Measurements from ENCODE around the gene CCDC146.

The CCDC146 gene

GRCh38 chr7:77281780-77282478 lies 159.5 kb downstream of the CCDC146 start:
- in situ Hi-C loops (cut with MboI; ENCODE audit: low sequenced_read_pairs), result no loop called here

GRCh38 chr7:77282897-77283296 lies 160.5 kb downstream of the CCDC146 start:
- in situ Hi-C loops (cut with MboI; ENCODE audit: low sequenced_read_pairs), result no loop called here

- in situ Hi-C loops (cut with MboI; ENCODE audit: low sequenced_read_pairs), result no loop called here
Observed at GRCh38 chr7:77284005-77284404, 161.6 kb downstream of the CCDC146 start.

DNA sequence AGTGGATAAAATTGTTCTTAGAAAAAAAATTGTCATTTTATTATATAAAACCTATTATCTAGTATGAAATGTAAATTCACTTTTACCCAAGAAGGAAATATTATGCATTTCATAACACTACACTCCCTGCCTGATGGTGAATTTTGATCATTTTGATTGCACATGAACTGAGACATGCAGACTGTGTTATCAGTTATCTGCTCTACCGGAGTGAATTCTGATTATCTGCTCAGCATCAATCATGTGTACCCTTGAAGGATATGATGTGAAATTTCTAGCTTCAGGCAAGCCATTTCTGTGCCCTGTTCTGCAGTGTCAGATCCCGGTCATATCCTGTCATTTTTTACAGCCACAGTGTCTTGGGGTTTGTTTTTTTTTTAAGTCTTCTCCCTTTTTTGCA lies 162.2 kb downstream of the CCDC146 start:
- in situ Hi-C loops (cut with MboI; ENCODE audit: low sequenced_read_pairs), result no loop called here

DNA sequence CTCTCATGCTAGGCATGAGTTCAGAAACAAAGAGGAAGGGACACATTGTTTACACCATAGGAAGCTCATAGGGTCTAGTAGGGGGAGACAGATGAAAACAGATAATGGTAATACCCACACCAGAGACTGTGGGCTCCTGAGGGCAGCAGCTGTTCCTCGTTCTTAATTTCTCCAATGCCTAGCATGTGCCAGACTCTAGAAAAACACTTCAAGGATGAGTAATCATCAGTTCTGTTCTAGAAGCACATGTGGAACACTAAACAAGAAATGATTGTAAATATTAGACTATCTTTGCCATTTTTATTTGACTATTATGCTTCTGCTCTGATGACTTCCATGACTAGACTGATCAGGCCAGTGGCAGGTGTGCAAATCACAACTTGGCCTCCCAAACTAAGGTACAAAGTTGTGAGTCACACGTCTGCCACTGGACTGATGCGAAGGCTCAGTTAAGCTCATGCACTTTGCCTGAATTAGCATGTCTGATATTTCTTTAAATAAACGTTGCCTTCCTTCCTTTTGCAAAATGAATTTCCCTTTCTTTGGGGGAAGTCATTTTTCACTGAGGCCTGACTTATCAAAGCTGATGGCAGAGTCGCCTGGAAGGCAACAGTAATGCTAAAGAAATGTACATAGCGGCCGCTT lies 166.4 kb downstream of the CCDC146 start:
- in situ Hi-C loops (cut with MboI; ENCODE audit: low sequenced_read_pairs), result no loop called here

DNA sequence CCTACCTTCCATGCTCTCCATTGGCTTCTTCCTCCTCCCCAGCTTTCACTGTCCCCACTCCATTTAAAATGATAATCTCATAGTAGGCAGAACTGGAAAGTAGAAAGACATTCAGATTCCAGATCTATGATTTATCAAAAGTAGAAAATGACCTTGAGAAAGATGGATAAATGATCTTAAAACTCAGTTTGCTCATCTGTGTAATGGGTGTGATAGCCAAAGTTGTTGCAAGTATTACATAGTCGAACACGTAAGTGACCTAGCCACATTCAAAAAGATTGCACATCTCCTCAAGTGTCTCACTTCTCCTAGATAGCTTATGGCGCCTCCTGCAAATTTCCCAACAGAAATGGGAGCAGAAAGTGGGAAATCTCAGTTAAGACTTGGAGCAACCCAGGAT lies 167.0 kb downstream of the CCDC146 start:
- in situ Hi-C loops (cut with MboI; ENCODE audit: low sequenced_read_pairs), result no loop called here

DNA sequence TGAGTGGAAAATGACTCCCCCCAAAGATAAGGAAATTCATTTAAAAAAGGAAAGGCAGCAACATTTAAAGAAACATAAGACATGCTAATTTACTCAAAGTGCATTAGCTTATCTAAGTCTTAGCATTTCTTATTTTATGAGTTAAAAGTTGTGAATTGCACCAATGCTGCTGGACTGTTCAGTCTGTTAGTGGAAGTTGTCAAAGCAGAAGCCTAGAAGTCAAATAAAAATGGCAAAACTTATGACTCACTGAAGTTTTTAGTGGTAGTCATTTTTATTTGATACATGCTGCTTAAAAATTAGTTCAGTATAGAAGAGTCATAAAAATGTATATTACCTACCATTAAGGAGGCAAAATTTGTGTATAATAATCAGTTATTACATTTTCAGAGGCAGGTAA lies 168.0 kb downstream of the CCDC146 start:
- in situ Hi-C loops (cut with MboI; ENCODE audit: low sequenced_read_pairs), result no loop called here

DNA sequence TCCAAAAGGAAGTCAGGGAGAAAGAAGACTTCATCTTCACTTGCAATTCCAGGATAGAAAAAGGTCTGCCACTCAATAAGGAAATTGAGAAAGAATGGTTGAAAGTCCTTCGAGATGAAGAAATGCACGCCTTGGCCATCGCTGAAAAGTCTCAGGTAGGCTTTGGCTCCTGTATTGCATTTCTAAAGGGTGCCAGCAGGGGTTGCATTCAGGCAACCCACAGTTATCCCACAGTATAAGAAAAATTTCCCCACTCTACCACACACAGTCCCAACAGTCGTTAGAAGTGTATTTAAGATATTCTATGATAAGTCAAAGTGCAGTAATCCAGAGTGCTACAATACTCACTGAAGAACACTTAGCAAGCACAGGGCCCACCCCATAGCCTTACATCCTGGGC lies 170.6 kb downstream of the CCDC146 start:
- in situ Hi-C loops (cut with MboI; ENCODE audit: low sequenced_read_pairs), result no loop called here

DNA sequence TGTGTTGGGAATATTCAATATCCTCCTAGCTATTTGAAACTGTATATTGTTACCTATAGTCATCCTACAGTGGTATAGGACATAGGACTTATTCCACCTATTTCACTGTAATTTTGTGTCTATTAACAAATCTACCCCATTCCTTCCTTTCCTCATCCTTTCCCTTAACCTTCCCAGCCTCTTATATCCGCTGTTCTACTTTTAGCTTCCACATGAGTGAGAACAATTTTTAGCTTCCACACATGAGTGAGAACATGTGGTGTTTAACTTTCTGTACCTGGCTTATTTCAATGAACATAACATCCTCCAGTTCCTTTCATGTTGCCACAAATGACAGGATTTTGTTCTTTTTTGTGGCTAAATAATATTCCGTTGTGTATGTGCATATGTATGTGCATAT lies 173.1 kb downstream of the CCDC146 start:
- in situ Hi-C loops (cut with MboI; ENCODE audit: low sequenced_read_pairs), result no loop called here

DNA sequence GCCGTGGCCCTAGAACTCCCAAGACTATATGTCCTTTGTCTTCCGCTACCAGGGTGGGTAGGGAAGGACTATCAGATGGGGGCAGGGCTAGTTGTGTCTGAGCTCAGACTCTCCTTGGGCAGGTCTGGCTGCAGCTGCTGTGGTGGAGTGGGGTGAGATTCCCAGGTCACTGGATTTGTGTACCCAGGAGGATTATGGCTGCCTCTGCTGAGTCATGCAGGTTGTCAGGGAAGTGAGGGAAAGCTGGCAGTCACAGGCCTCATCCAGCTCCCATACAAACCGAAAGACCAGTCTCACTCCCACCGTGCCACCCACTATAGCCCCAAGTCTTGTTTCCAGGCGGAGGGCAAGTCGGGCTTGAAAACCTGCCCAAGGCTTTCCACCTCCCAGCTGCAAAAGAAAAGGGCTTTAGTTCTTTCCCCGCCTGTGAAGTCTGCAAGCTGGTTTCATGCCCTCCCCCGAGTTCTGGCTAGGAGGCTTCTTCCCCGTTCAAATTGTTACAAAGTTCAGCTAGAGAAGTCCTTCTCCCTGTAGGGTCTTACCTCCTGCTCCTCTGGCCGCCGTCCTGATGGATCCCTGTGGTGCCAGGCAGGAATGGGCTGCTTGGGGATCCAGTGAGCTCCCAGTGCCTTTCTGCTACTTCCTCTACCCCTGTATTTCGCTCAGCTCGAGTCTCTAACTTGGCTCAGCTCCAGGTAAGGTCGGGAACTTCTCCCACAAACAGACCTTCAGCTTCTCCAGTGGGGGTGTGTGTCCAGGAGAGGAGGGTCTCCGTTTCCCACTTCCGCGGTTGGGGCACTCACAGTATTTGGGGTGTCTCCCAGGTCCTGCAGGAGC lies 184.0 kb downstream of the CCDC146 start:
- in situ Hi-C loops (cut with MboI; ENCODE audit: low sequenced_read_pairs), result no loop called here

DNA sequence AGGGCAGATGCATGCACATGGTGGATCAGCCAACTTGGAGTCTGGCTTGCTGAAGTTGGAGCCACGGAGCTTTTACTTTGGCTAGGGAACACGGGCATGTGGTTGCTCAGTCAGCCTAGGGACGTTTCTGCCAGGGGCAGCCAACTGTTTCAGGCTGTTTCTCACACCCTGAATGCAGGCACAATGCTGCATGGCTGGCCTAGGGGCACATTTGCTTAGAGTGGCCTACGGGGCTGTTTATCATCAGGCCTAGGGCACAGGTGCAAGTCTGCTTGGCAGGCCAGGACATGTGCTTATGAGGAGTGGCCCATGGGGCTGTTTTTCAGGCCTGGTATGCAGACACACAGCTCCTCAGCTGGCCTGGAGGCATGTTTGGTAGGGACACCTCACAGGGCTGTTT lies 186.4 kb downstream of the CCDC146 start:
- in situ Hi-C loops (cut with MboI; ENCODE audit: low sequenced_read_pairs), result no loop called here

DNA sequence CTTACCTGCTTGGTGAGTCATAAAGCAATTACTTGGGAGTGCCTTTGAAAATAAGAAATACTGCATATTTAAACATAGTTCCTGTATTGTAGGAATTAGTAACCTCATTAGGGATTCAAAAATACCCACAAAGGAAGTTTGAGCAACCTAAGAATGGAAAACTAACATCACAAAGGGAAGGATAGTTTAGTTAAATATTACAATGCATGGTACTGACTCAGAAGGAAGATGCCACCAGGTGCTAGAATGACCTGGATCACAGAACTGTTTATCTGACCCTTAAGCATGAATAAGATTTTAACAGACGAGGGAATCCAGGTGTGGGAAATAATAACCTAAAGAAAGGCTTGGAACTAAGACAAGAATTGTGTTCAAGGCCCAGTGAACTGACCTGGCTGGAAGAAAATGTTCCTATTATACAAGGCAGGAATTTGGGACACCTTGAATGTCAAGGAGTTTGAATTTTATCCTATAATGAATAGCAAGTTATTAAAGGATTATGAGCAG lies 187.4 kb downstream of the CCDC146 start:
- in situ Hi-C loops (cut with MboI; ENCODE audit: low sequenced_read_pairs), result no loop called here

DNA sequence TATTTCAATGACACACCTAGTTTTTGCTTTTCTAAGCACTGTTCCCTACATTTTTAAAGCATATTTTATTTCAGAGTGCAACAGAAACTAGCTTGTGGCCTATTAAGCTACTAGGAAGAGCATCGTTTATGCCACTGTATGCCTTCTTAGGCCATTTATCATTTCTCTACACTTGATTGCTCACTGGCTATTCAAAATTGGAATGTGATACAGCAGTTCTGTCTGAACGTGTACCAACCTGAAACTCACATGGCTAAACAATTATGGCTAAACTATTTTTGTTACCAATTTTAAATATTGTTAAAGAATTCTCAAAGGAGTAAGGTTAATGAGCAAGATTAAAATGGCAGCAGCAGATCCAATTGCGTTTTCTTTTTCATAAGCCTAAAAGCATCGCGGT lies 188.6 kb downstream of the CCDC146 start:
- in situ Hi-C loops (cut with MboI; ENCODE audit: low sequenced_read_pairs), result no loop called here

- in situ Hi-C loops (cut with MboI; ENCODE audit: low sequenced_read_pairs), result no loop called here
Observed at GRCh38 chr7:77313085-77313484, 190.7 kb downstream of the CCDC146 start.

- in situ Hi-C loops (cut with MboI; ENCODE audit: low sequenced_read_pairs), result no loop called here
Observed at GRCh38 chr7:77313876-77314480, 191.6 kb downstream of the CCDC146 start.

GRCh38 chr7:77315182-77315591 lies 192.8 kb downstream of the CCDC146 start:
- in situ Hi-C loops (cut with MboI; ENCODE audit: low sequenced_read_pairs), result no loop called here

- in situ Hi-C loops (cut with MboI; ENCODE audit: low sequenced_read_pairs), result no loop called here
Observed at GRCh38 chr7:77316219-77316978, 194.0 kb downstream of the CCDC146 start.

DNA sequence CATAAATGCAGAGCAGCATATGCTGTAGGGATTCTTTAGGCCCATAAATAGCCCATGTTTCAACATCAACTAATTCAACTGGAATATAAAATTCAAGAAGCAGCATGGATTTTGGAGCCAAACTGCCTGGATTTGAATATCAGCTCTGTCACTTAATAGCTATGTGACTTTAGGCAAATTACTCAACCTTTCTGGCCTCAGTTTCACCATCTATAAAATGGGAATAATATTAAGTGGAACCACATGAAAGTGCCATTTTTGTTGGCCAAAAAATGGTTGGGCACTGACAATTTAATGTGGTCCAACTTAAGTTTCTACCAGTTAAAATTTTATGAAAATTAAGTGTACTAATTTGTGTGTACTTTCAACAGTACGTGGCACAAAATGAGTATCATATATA lies 195.6 kb downstream of the CCDC146 start:
- in situ Hi-C loops (cut with MboI; ENCODE audit: low sequenced_read_pairs), result no loop called here

DNA sequence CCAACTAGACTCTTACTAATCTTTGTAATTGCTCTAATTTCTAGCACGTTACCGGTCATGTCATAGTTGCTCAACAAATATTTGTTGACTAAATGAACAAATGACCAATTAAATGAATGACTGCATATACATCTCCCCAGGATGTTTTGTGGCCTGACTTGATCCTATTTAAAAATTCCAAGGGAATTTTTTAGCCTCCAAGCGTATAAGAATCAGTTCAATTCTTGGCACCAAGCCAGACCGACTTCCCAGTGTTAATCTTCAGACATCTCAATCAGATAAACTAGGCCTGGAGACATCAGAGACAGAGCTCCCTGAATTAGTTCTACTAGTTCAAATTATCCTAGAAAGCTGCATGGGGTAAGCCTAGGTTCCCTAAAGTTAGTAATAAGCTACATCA lies 197.7 kb downstream of the CCDC146 start:
- in situ Hi-C loops (cut with MboI; ENCODE audit: low sequenced_read_pairs), result no loop called here

DNA sequence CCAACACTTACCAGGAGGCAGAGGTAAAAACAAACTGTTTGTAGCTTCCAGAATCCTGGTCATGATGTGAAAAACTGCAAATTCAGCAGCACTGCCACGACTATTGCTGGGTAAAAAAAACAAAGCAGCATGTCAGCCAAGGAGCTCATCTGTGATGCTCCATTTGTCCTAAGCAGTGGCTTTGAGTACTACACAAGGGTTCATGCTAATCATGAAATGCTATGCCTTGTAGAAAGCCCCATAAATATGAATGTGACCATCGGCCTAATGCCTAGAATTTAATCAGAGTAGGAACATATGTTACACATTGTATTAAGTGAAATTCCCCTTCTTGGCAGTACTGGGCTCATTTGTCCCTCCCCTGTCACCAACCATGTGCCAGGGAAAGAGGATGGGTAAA lies 198.3 kb downstream of the CCDC146 start:
- in situ Hi-C loops (cut with MboI; ENCODE audit: low sequenced_read_pairs), result no loop called here

- in situ Hi-C loops (cut with MboI; ENCODE audit: low sequenced_read_pairs), result no loop called here
Observed at GRCh38 chr7:77321300-77321699, 198.9 kb downstream of the CCDC146 start.
